HepG2 (cell line): ENCODE measurements around the gene AMBRA1. TPM values are rescaled to one million over a fixed set of nuclear protein-coding genes. Genes with fewer than 3 reads are reported as not detected.

Experiments used
- ARNT ChIP-seq: fragments of 450-650 bp; IDR thresholded peaks from 2 replicates; pipeline ENCODE4 v1.6.1; 2017
- BRD4 ChIP-seq: sonication (generic); formaldehyde crosslinking; IDR thresholded peaks from 2 replicates; pipeline ENCODE4 v1.4.0; 2020; ENCODE audit warnings: missing genetic modification reagents
- GZF1 ChIP-seq: sonication (generic); formaldehyde crosslinking; IDR thresholded peaks from 2 replicates; pipeline ENCODE4 v1.5.1; 2020; ENCODE audit warnings: mild to moderate bottlenecking, missing genetic modification reagents
- HDAC6 ChIP-seq: fragments of 200-600 bp; sonication (generic); IDR thresholded peaks from 2 replicates; pipeline ENCODE4 v1.7.0; 2017; ENCODE audit warnings: mild to moderate bottlenecking, antibody characterized with exemption, low read length, low read depth
- HOXD1 ChIP-seq: sonication (generic); formaldehyde crosslinking; IDR thresholded peaks from 2 replicates; pipeline ENCODE4 v1.5.0; 2020; ENCODE audit warnings: missing genetic modification reagents
- KAT2B ChIP-seq: fragments of 150-350 bp; IDR thresholded peaks from 2 replicates; pipeline ENCODE4 v1.6.1; 2014; ENCODE audit warnings: low read depth, low read length, borderline replicate concordance
- KLF16 ChIP-seq, 2 experiments: sonication (generic) in 1 of 2; formaldehyde crosslinking in 1 of 2; IDR thresholded peaks; 2 replicates each; pipeline versions ENCODE4 v1.6.1 to v1.8.0; 2016 to 2023; ENCODE audit warnings: missing genetic modification reagents in 2 of 2, missing compliant biosample characterization in 1 of 2
- MTF2 ChIP-seq: sonication (generic); formaldehyde crosslinking; IDR thresholded peaks from 2 replicates; pipeline ENCODE4 v1.5.0; 2020; ENCODE audit warnings: missing genetic modification reagents, borderline replicate concordance
- PBX2 ChIP-seq: IDR thresholded peaks from 2 replicates; pipeline ENCODE4 v1.6.1; 2016; ENCODE audit warnings: control low read depth
- POGK ChIP-seq: sonication (generic); formaldehyde crosslinking; conservative IDR thresholded peaks from 2 replicates; pipeline ENCODE4 v1.8.0; 2022; ENCODE audit warnings: mild to moderate bottlenecking, moderate library complexity, missing genetic modification reagents
- SKIL ChIP-seq: sonication (generic); formaldehyde crosslinking; IDR thresholded peaks from 2 replicates; pipeline ENCODE4 v1.8.0; 2022; ENCODE audit warnings: missing genetic modification reagents, mild to moderate bottlenecking, moderate library complexity, borderline replicate concordance
- TCF7L2 ChIP-seq: IDR thresholded peaks from 2 replicates; pipeline ENCODE4 v1.6.1; 2011; ENCODE audit warnings: mild to moderate bottlenecking, low read depth, low read length, moderate library complexity
- TGIF2 ChIP-seq: IDR thresholded peaks from 2 replicates; pipeline ENCODE4 v1.6.1; 2016; ENCODE audit warnings: control low read depth, missing compliant biosample characterization
- TSC22D2 ChIP-seq: sonication (generic); formaldehyde crosslinking; IDR thresholded peaks from 2 replicates; pipeline ENCODE4 v1.5.1; 2020; ENCODE audit warnings: missing genetic modification reagents, mild to moderate bottlenecking, borderline replicate concordance
- ZC3H13 ChIP-seq: sonication (generic); formaldehyde crosslinking; IDR thresholded peaks from 2 replicates; pipeline ENCODE4 v1.8.1; 2023; ENCODE audit warnings: mild to moderate bottlenecking, missing genetic modification reagents, moderate library complexity
- ZNF260 ChIP-seq: sonication (generic); formaldehyde crosslinking; IDR thresholded peaks from 2 replicates; pipeline ENCODE4 v1.4.0; 2020; ENCODE audit warnings: missing genetic modification reagents, low read depth, mild to moderate bottlenecking, borderline replicate concordance
- ZNF350 ChIP-seq: sonication (generic); formaldehyde crosslinking; IDR thresholded peaks from 2 replicates; pipeline ENCODE4 v1.4.0; 2020; ENCODE audit warnings: mild to moderate bottlenecking, low read depth, missing genetic modification reagents, borderline replicate concordance
- ZNF44 ChIP-seq: sonication (generic); formaldehyde crosslinking; IDR thresholded peaks from 2 replicates; pipeline ENCODE4 v1.5.1; 2020; ENCODE audit warnings: mild to moderate bottlenecking, missing genetic modification reagents
- ZNF616 ChIP-seq: sonication (generic); formaldehyde crosslinking; IDR thresholded peaks from 2 replicates; pipeline ENCODE4 v1.5.0; 2020; ENCODE audit warnings: low read depth, mild to moderate bottlenecking, missing genetic modification reagents
- ZNF678 ChIP-seq: sonication (generic); formaldehyde crosslinking; IDR thresholded peaks from 2 replicates; pipeline ENCODE4 v1.4.0; 2020; ENCODE audit warnings: mild to moderate bottlenecking, missing genetic modification reagents
- ZSCAN31 ChIP-seq: sonication (generic); formaldehyde crosslinking; IDR thresholded peaks from 2 replicates; pipeline ENCODE4 v1.5.0; 2020; ENCODE audit warnings: low read depth, mild to moderate bottlenecking, missing genetic modification reagents
- polyA plus RNA-seq, 8 experiments: library from polyadenylated mRNA; depleted of rRNA in 3 of 8; stranded (reverse) in 7 of 8; unstranded in 1 of 8; fragments of >200 nt; fragmentation: Illumina TruSeq in 4 of 8; extraction: Trizol in 4 of 8; gene quantifications; 2 replicates each; pipeline versions ENCODE4 v1.2.1 to v1.2.3, GENCODE V29; 2011 to 2016; ENCODE audit warnings: low read depth in 4 of 8, missing spikeins in 1 of 8, mixed read lengths in 1 of 8; ENCODE audit not compliant: insufficient read depth in 1 of 8
- total RNA-seq, 5 experiments: library from RNA; depleted of rRNA; stranded (reverse); fragments of >200 nt; fragmentation: Illumina TruSeq; extraction: Trizol; gene quantifications; 2 replicates each; pipeline ENCODE4 v1.2.3, GENCODE V29; 2016; ENCODE audit warnings: low read depth in 1 of 5
- TF ChIP-seq, protein P1 (sequence below): sonication (generic); formaldehyde crosslinking; IDR thresholded peaks from 2 replicates; pipeline ENCODE4 v1.4.0; 2020; ENCODE audit warnings: mild to moderate bottlenecking, missing genetic modification reagents

The AMBRA1 gene
- total and polyA plus RNA-seq, 2 of the 13 experiments (the other 11 are each of a cell fraction or from before 2014, with no cell fraction given), result 15.7 to 26.0 TPM

- TF ChIP-seq, protein P1, sequence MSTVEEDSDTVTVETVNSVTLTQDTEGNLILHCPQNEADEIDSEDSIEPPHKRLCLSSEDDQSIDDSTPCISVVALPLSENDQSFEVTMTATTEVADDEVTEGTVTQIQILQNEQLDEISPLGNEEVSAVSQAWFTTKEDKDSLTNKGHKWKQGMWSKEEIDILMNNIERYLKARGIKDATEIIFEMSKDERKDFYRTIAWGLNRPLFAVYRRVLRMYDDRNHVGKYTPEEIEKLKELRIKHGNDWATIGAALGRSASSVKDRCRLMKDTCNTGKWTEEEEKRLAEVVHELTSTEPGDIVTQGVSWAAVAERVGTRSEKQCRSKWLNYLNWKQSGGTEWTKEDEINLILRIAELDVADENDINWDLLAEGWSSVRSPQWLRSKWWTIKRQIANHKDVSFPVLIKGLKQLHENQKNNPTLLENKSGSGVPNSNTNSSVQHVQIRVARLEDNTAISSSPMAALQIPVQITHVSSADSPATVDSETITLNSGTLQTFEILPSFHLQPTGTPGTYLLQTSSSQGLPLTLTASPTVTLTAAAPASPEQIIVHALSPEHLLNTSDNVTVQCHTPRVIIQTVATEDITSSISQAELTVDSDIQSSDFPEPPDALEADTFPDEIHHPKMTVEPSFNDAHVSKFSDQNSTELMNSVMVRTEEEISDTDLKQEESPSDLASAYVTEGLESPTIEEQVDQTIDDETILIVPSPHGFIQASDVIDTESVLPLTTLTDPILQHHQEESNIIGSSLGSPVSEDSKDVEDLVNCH (CRISPR knock-in tag), result peak; percentile 72; the same call in 1 of the 2 replicates
- TF ChIP-seq ZNF350 (CRISPR knock-in tag) (peak; percentile 94), ZC3H13 (CRISPR knock-in tag) (peak; percentile 90), POGK (CRISPR knock-in tag) (peak; percentile 96), ARNT (no peak), TGIF2 (CRISPR knock-in tag) (peak; percentile 93), ZNF616 (CRISPR knock-in tag) (peak; percentile 97), ZSCAN31 (peak; percentile 98), TSC22D2 (peak; percentile 99), ZNF260 (CRISPR knock-in tag) (no peak), TCF7L2 (no peak), ZNF678 (CRISPR knock-in tag) (peak; percentile 94; the same call in 1 of the 2 replicates), SKIL (CRISPR knock-in tag) (peak; percentile 58; the same call in 1 of the 2 replicates), ZNF44 (CRISPR knock-in tag) (peak; percentile 93), KAT2B (no peak), HDAC6 (no peak), PBX2 (no peak), KLF16 (CRISPR knock-in tag; IDR thresholded peaks at IDR 0.05) (peak in 1 of 2 experiments; percentile 99; a peak in 2 of 4 replicates), HOXD1 (CRISPR knock-in tag) (peak; percentile 96), BRD4 (CRISPR knock-in tag) (no peak), GZF1 (peak; percentile 93), MTF2 (CRISPR knock-in tag) (peak; percentile 96)
Measured at GRCh38 chr11:46392421-46393230, 201.2 kb downstream of the AMBRA1 start (continued).
